Activated CD8-positive, alpha-beta T cell treated with anti-CD3 and anti-CD28 coated beads for 36 hours (primary cell): Measurements from ENCODE around the gene KCNMA1. TPM values are rescaled to one million over a fixed set of nuclear protein-coding genes. Genes with fewer than 3 reads are reported as not detected.

Source experiments
- ATAC-seq: fragments of 200-7000 bp; cut with Tn5 transposase; one replicate; pipeline ENCODE4 v1.10.0; 2021; ENCODE audit warnings: mild to moderate bottlenecking, moderate library complexity
- CTCF ChIA-PET: fragments of 350-600 bp; sonication (Branson Sonifier 250); formaldehyde crosslinking; loops from one replicate; lab custom pipeline; 2021; ENCODE audit warnings: antibody characterized with exemption; lab: Charles Lee
- POLR2A ChIA-PET: fragments of 350-600 bp; sonication (Branson Sonifier 250); formaldehyde crosslinking; loops from one replicate; lab custom pipeline; 2021; ENCODE audit warnings: antibody characterized with exemption; lab: Charles Lee
- DNase-seq: peaks from one replicate; pipeline ENCODE4 v3.0.0-alpha.2; 2020
- H3K27ac Mint-ChIP-seq: one replicate; pipeline ENCODE4 v1.8.0; 2021; ENCODE audit warnings: mild to moderate bottlenecking, mixed read lengths
- H3K27me3 Mint-ChIP-seq: one replicate; pipeline ENCODE4 v1.8.0; 2021; ENCODE audit warnings: mixed read lengths
- H3K36me3 Mint-ChIP-seq: one replicate; pipeline ENCODE4 v1.8.0; 2021; ENCODE audit warnings: low read depth, mixed read lengths
- H3K4me1 Mint-ChIP-seq: one replicate; pipeline ENCODE4 v1.8.0; 2021; ENCODE audit warnings: low read depth, mixed read lengths
- H3K4me3 Mint-ChIP-seq: one replicate; pipeline ENCODE4 v1.8.0; 2021; ENCODE audit warnings: mild to moderate bottlenecking, moderate library complexity, mixed read lengths
- H3K9me3 Mint-ChIP-seq: one replicate; pipeline ENCODE4 v1.8.0; 2021; ENCODE audit warnings: mixed read lengths
- intact Hi-C: fragments of 100-400 bp; cut with micrococcal nuclease; formaldehyde crosslinking; loops from one replicate; pipeline ENCODE4 v1.10.0; 2022
- total RNA-seq, 2 experiments: library from RNA; stranded (reverse); gene quantifications; one replicate each; pipeline ENCODE4 v1.2.3, GENCODE V29; 2021
- TF ChIP-seq, protein P1 (sequence below): fragments of 200-600 bp; IDR thresholded peaks from one replicate; pipeline ENCODE4 v1.8.0; 2022; ENCODE audit warnings: antibody characterized with exemption, mild to moderate bottlenecking

Gene KCNMA1
- total RNA-seq, 2 experiments from 2014 or later: 0.18 TPM; not detected in 1

DNA sequence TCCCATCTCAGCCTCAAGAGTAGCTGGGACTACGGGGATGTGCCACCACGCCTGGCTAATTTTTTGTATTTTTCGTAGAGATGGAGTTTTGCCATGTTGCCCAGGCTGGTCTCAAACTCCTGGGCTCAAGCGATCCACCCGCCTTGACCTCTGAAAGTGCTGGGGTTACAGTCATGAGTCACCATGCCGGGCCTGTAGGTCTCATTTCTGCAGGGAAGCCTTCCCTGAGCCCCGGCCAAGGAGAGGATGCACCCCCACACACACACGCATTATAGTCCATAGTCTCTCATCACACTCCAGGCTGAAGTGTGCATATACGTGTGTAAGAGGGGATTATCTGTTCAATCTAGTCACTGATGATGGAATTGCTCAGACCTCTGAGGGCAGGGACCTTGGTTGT lies 29.3 kb downstream of the KCNMA1 start:
- H3K27ac Mint-ChIP-seq: no peak overlapping the region
- DNase-seq: no peak
- CTCF ChIA-PET: no interaction called here
- POLR2A ChIA-PET: no interaction called here
- H3K36me3 Mint-ChIP-seq: no peaks in the 10 kb centered on the region
- intact Hi-C loops: no loop called here
- peaks cover 9% of the 10 kb centered on the region for H3K4me1 Mint-ChIP-seq
- TF ChIP-seq, protein P1, sequence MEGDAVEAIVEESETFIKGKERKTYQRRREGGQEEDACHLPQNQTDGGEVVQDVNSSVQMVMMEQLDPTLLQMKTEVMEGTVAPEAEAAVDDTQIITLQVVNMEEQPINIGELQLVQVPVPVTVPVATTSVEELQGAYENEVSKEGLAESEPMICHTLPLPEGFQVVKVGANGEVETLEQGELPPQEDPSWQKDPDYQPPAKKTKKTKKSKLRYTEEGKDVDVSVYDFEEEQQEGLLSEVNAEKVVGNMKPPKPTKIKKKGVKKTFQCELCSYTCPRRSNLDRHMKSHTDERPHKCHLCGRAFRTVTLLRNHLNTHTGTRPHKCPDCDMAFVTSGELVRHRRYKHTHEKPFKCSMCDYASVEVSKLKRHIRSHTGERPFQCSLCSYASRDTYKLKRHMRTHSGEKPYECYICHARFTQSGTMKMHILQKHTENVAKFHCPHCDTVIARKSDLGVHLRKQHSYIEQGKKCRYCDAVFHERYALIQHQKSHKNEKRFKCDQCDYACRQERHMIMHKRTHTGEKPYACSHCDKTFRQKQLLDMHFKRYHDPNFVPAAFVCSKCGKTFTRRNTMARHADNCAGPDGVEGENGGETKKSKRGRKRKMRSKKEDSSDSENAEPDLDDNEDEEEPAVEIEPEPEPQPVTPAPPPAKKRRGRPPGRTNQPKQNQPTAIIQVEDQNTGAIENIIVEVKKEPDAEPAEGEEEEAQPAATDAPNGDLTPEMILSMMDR: no peak
- H3K4me3 Mint-ChIP-seq: no peak overlapping the region
- no peaks in the 10 kb centered on the region for H3K9me3 Mint-ChIP-seq
- no peak for ATAC-seq
- H3K27me3 Mint-ChIP-seq: peaks cover 6% of the 10 kb centered on the region

DNA sequence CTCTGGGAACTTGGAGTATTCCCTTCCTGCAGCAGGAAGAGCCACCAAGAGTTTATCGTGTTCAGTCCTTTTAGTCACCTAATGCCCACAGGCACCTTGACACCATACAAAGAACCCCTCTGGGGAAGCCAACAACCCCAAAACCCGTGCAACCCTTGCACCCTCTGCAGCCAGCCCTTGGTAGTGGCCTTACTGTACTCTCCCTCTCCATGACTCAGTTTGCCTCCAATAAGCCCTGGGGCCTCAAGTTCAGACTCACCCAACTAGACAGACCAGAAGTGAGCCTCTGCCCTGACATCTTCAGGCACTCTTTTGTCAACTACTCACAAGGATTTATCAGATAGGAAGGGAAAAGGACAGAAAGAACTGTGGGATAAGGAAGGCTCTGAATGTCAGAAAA lies 30.9 kb downstream of the KCNMA1 start:
- H3K9me3 Mint-ChIP-seq: no peaks in the 10 kb centered on the region
- H3K4me1 Mint-ChIP-seq: peaks cover 15% of the 10 kb centered on the region
- no peak overlapping the region for H3K4me3 Mint-ChIP-seq
- ATAC-seq: no peak
- H3K36me3 Mint-ChIP-seq: no peaks in the 10 kb centered on the region
- H3K27ac Mint-ChIP-seq: no peak overlapping the region
- TF ChIP-seq, protein P1: no peak
- intact Hi-C loops: no loop called here
- ChIA-PET POLR2A (no interaction called here), CTCF (interaction anchor here (1.0 to 2.1 kb wide), 2 partner anchors 36 to 37 kb away, joined by 3 to 5 read pairs; no protein-coding TSS in a partner anchor)
- H3K27me3 Mint-ChIP-seq: peaks cover 4% of the 10 kb centered on the region
- no peak for DNase-seq

DNA sequence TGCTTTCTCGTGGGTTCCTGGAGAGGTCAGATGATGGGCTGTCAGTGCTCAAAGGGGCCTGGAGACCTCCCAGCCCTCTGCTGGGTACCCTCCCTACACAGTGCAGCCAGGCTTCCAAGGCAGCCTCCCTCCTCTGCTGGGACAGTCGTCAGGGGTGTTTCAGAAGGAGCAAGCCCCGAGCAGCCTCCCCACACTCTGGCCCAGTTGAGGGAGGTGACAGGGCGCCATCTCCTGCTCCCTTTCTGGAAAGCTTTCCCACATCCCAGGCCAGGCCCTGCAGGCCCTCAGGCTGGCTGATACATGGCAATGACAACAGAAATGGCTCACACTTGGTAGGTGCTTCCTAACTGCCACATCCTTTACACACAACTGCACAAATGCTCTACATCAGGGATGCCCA lies 32.1 kb downstream of the KCNMA1 start:
- Mint-ChIP-seq H3K27ac (no peak overlapping the region), H3K4me1 (peaks cover 15% of the 10 kb centered on the region), H3K27me3 (no peaks in the 10 kb centered on the region), H3K9me3 (no peaks in the 10 kb centered on the region), H3K36me3 (no peaks in the 10 kb centered on the region), H3K4me3 (no peak overlapping the region)
- POLR2A ChIA-PET: no interaction called here
- no peak for ATAC-seq
- no peak for DNase-seq
- TF ChIP-seq, protein P1: no peak
- intact Hi-C loops: no loop called here
- CTCF ChIA-PET: interaction anchor here (2.1 kb wide), 1 partner anchor 38 kb away, joined by 5 read pairs; no protein-coding TSS in a partner anchor

DNA sequence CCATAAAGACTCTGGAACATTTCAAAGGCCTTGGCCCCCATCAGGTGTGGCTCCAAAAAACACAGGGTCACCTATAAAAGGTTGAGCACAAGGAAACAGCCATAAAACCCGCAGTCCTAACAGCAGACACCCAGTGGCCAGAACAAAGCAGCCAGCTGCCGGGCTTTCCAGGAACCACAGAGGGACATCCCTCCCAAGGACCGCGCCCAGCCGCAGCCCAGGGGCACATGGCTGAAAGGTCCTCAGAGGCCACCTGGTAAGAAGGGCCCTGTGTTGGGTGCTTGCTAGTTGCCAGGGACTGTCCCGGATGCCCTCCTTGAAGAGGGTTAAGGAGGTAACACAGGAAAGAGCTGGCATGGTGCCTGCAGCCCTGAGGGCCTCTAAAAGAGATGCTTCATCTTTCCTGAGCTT lies 32.7 kb downstream of the KCNMA1 start:
- Mint-ChIP-seq H3K4me1 (peaks cover 15% of the 10 kb centered on the region), H3K36me3 (no peaks in the 10 kb centered on the region), H3K4me3 (no peak overlapping the region), H3K27ac (no peak overlapping the region), H3K9me3 (no peaks in the 10 kb centered on the region), H3K27me3 (no peaks in the 10 kb centered on the region)
- TF ChIP-seq, protein P1: no peak
- no peak for DNase-seq
- intact Hi-C loops: no loop called here
- POLR2A ChIA-PET: no interaction called here
- CTCF ChIA-PET: interaction anchor here (1.6 kb wide), 1 partner anchor 431 kb away, joined by 3 read pairs; no protein-coding TSS in a partner anchor
- ATAC-seq: no peak

DNA sequence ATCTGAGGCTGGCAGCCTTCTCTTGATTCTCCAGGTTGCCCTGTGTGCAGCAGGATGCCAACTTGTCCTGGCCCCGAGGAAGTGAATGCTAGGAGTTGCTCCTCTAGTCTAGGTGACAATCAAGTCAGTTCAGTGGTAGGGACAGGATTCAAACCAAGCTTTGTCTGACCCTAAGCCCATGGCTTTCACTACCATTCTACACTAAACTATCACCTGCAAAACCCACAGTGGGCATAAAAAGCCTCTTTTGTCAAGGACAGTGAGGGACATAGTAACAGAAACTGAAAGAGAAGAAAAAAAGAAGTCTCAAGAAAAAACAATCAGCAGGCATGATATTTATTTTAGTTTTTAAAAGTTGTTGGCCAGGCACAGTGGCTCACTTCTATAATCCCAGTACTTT lies 33.5 kb downstream of the KCNMA1 start:
- CTCF ChIA-PET: interaction anchor here (1.6 kb wide), 1 partner anchor 430 kb away, joined by 3 read pairs; no protein-coding TSS in a partner anchor

More for the DNA sequence above, 33.5 kb downstream of the KCNMA1 start:
- intact Hi-C loops: no loop called here
- H3K36me3 Mint-ChIP-seq: no peaks in the 10 kb centered on the region
- H3K4me3 Mint-ChIP-seq: no peak overlapping the region
- peaks cover 15% of the 10 kb centered on the region for H3K4me1 Mint-ChIP-seq
- no peaks in the 10 kb centered on the region for H3K9me3 Mint-ChIP-seq
- no peaks in the 10 kb centered on the region for H3K27me3 Mint-ChIP-seq
- no peak overlapping the region for H3K27ac Mint-ChIP-seq
- DNase-seq (no peak), ATAC-seq (no peak)
- POLR2A ChIA-PET: interaction anchor here (0.6 kb wide), 1 partner anchor 1739 kb away, joined by 3 read pairs; no protein-coding TSS in a partner anchor
- TF ChIP-seq, protein P1: no peak
